PFSK-1 (cell line): Measurements from ENCODE around the gene ZNF398.

ENCODE experiments used
- POLR2AphosphoS5 ChIP-seq: IDR thresholded peaks from 2 replicates; pipeline ENCODE4 v1.6.1; 2012; ENCODE audit warnings: low read depth, mild to moderate bottlenecking, control low read depth, low read length, moderate library complexity
- REST ChIP-seq, 2 experiments: IDR thresholded peaks; 2 replicates each; pipeline versions ENCODE4 v1.6.1 to v1.8.0; 2011 to 2012; ENCODE audit warnings: low read depth in 2 of 2, low read length in 2 of 2, control low read depth in 1 of 2, inconsistent platforms in 1 of 2, mild to moderate bottlenecking in 1 of 2, moderate library complexity in 1 of 2; ENCODE audit not compliant: insufficient read depth in 1 of 2
- SIN3A ChIP-seq: IDR thresholded peaks from 2 replicates; pipeline ENCODE4 v1.6.1; 2012; ENCODE audit warnings: mild to moderate bottlenecking, low read length, moderate library complexity, borderline replicate concordance; ENCODE audit not compliant: insufficient read depth
- TAF1 ChIP-seq: IDR thresholded peaks from 2 replicates; pipeline ENCODE4 v1.6.1; 2012; ENCODE audit warnings: low read length, control low read depth, borderline replicate concordance; ENCODE audit not compliant: insufficient read depth

- TF ChIP-seq REST (IDR thresholded peaks at IDR 0.05; ENCODE audit: insufficient read depth in 1 of 2, low read depth in 2 of 2, low read length in 2 of 2) (no peak), POLR2AphosphoS5 (no peak), TAF1 (no peak), SIN3A (no peak)
Measured at GRCh38 chr7:149184274-149184673, 37.0 kb downstream of the ZNF398 start.
